Astrocyte (in vitro differentiated cells and primary cell): Measurements from ENCODE around the gene SERPINA5. TPM values are rescaled to one million over a fixed set of nuclear protein-coding genes. Genes with fewer than 3 reads are reported as not detected.
"Not testable (repeated sequence)": the region's sequence is repeated elsewhere in the genome, so short reads cannot be mapped to it uniquely, and the experiment has no call there.

Source experiments
- DNase-seq: peaks from one replicate; pipeline ENCODE4 v3.0.0-alpha.2; 2010; ENCODE audit warnings: low read depth
- FAIRE-seq: peaks from 2 replicates; lab custom pipeline; 2011; peaks lifted over from hg19 to GRCh38; lab: Jason Lieb, UNC
- H2AFZ ChIP-seq: 2 replicates; pipeline ENCODE4 v1.6.0; 2012; ENCODE audit warnings: low read depth, low read length, inconsistent platforms
- H3K27ac ChIP-seq: 2 replicates; pipeline ENCODE4 v1.5.1; 2011; ENCODE audit warnings: low read depth, low read length, inconsistent platforms
- H3K27me3 ChIP-seq: 2 replicates; pipeline ENCODE4 v1.6.0; 2011; ENCODE audit warnings: low read length, inconsistent platforms; ENCODE audit not compliant: insufficient read depth
- H3K36me3 ChIP-seq: 2 replicates; pipeline ENCODE4 v1.5.1; 2011; ENCODE audit warnings: low read length, inconsistent platforms; ENCODE audit not compliant: insufficient read depth
- H3K4me1 ChIP-seq: 2 replicates; pipeline ENCODE4 v1.5.1; 2011; ENCODE audit warnings: low read length, inconsistent platforms; ENCODE audit not compliant: insufficient read depth
- H3K4me2 ChIP-seq: 2 replicates; pipeline ENCODE4 v1.6.0; 2012; ENCODE audit warnings: low read length, inconsistent platforms
- H3K4me3 ChIP-seq: 2 replicates; pipeline ENCODE4 v1.5.1; 2011; ENCODE audit warnings: low read depth, mild to moderate bottlenecking, low read length, inconsistent platforms; ENCODE audit not compliant: insufficient read depth
- H3K79me2 ChIP-seq: 2 replicates; pipeline ENCODE4 v1.6.0; 2012; ENCODE audit warnings: mild to moderate bottlenecking, low read length, inconsistent platforms; ENCODE audit not compliant: insufficient read depth
- H3K9ac ChIP-seq: 2 replicates; pipeline ENCODE4 v1.6.0; 2012; ENCODE audit warnings: mild to moderate bottlenecking, low read length, inconsistent platforms
- H3K9me3 ChIP-seq: 2 replicates; pipeline ENCODE4 v1.5.1; 2012; ENCODE audit warnings: low read depth, mild to moderate bottlenecking, low read length, inconsistent platforms; ENCODE audit not compliant: insufficient read depth
- H4K20me1 ChIP-seq: 2 replicates; pipeline ENCODE4 v1.6.0; 2012; ENCODE audit warnings: low read length, inconsistent platforms; ENCODE audit not compliant: insufficient read depth
- H3K27ac Mint-ChIP-seq: one replicate; pipeline ENCODE4 v1.8.0; 2021; ENCODE audit warnings: mild to moderate bottlenecking, mixed read lengths; ENCODE audit not compliant: unreplicated experiment
- H3K27me3 Mint-ChIP-seq: one replicate; pipeline ENCODE4 v1.8.0; 2021; ENCODE audit warnings: low read depth, mixed read lengths; ENCODE audit not compliant: unreplicated experiment
- H3K36me3 Mint-ChIP-seq: one replicate; pipeline ENCODE4 v1.8.0; 2021; ENCODE audit warnings: low read depth, mixed read lengths; ENCODE audit not compliant: unreplicated experiment
- H3K4me1 Mint-ChIP-seq: one replicate; pipeline ENCODE4 v1.8.0; 2021; ENCODE audit warnings: low read depth, mixed read lengths; ENCODE audit not compliant: unreplicated experiment
- H3K4me3 Mint-ChIP-seq: one replicate; pipeline ENCODE4 v1.8.0; 2021; ENCODE audit warnings: mild to moderate bottlenecking, moderate library complexity, mixed read lengths; ENCODE audit not compliant: unreplicated experiment
- H3K9me3 Mint-ChIP-seq: one replicate; pipeline ENCODE4 v1.8.0; 2021; ENCODE audit warnings: mild to moderate bottlenecking, mixed read lengths; ENCODE audit not compliant: unreplicated experiment
- CTCF ChIP-seq: IDR thresholded peaks from 2 replicates; pipeline ENCODE4 v1.5.1; 2011; ENCODE audit warnings: low read depth, mild to moderate bottlenecking, inconsistent platforms, low read length, moderate library complexity; ENCODE audit not compliant: insufficient read depth
- EZH2 ChIP-seq: IDR thresholded peaks from 2 replicates; pipeline ENCODE4 v1.6.1; 2012; ENCODE audit warnings: mild to moderate bottlenecking, low read length, inconsistent platforms; ENCODE audit not compliant: insufficient read depth
- total RNA-seq: library from RNA; stranded (reverse); gene quantifications from 2 replicates; pipeline ENCODE4 v1.2.1, GENCODE V29; 2021

Gene SERPINA5
- total RNA-seq, 1 donor from 2014 or later, result 0.23 TPM

GRCh38 chr14:94575730-94576585 is 5.3 kb upstream of the SERPINA5 start:
- no peak for TF ChIP-seq CTCF
- TF ChIP-seq EZH2, result no peak
- no peaks in the 10 kb centered on the region for H3K9me3 ChIP-seq
- peaks cover 19% of the 10 kb centered on the region for H3K4me1 ChIP-seq
- FAIRE-seq, result no peak
- H3K4me3 Mint-ChIP-seq, result no peak overlapping the region
- H3K79me2 ChIP-seq, result no peaks in the 10 kb centered on the region
- no peaks in the 10 kb centered on the region for H3K9me3 Mint-ChIP-seq
- no peak overlapping the region for H3K4me3 ChIP-seq
- no peaks in the 10 kb centered on the region for H3K36me3 ChIP-seq
- peak overlapping the region; percentile 10 for H3K27ac Mint-ChIP-seq
- H3K4me1 Mint-ChIP-seq, result no peaks in the 10 kb centered on the region
- DNase-seq, result peak; percentile 94
- peaks cover 17% of the 10 kb centered on the region for H3K27me3 Mint-ChIP-seq
- no peaks in the 10 kb centered on the region for H3K36me3 Mint-ChIP-seq
- no peak overlapping the region for H3K27ac ChIP-seq
- no peaks in the 10 kb centered on the region for H3K27me3 ChIP-seq
- no peaks in the 10 kb centered on the region for H4K20me1 ChIP-seq
- no peak overlapping the region for H3K9ac ChIP-seq
- H2AFZ ChIP-seq, result no peak overlapping the region
- peak overlapping the region; percentile 1 for H3K4me2 ChIP-seq

- H3K36me3 Mint-ChIP-seq, H3K4me1 ChIP-seq, H4K20me1 ChIP-seq, H3K27ac Mint-ChIP-seq, H3K4me2 ChIP-seq, H3K4me1 Mint-ChIP-seq, H3K4me3 ChIP-seq, H3K27me3 ChIP-seq, H3K9me3 ChIP-seq, FAIRE-seq, H3K36me3 ChIP-seq, H3K9ac ChIP-seq, H3K79me2 ChIP-seq, H3K4me3 Mint-ChIP-seq, H3K27ac ChIP-seq, H3K9me3 Mint-ChIP-seq, DNase-seq, H2AFZ ChIP-seq: not testable (repeated sequence)
- peaks cover 17% of the 10 kb centered on the region for H3K27me3 Mint-ChIP-seq
Observed at GRCh38 chr14:94577472-94577871, 3.8 kb upstream of the SERPINA5 start.

GRCh38 chr14:94578712-94579111 is 2.5 kb upstream of the SERPINA5 start:
- no peak for FAIRE-seq
- peaks cover 17% of the 10 kb centered on the region for H3K27me3 Mint-ChIP-seq

More at GRCh38 chr14:94578712-94579111, 2.5 kb upstream of the SERPINA5 start:
- H3K9me3 Mint-ChIP-seq, result peaks cover 7% of the 10 kb centered on the region
- Histone ChIP-seq H3K36me3 (no peaks in the 10 kb centered on the region), H3K79me2 (no peaks in the 10 kb centered on the region), H3K4me2 (no peak overlapping the region), H3K9me3 (no peaks in the 10 kb centered on the region), H3K4me3 (no peak overlapping the region), H3K9ac (no peak overlapping the region), H2AFZ (no peak overlapping the region), H3K27ac (no peak overlapping the region), H3K27me3 (no peaks in the 10 kb centered on the region), H3K4me1 (peaks cover 9% of the 10 kb centered on the region), H4K20me1 (no peaks in the 10 kb centered on the region)
- H3K27ac Mint-ChIP-seq, result no peak overlapping the region
- no peak overlapping the region for H3K4me3 Mint-ChIP-seq
- TF ChIP-seq EZH2 (no peak), CTCF (no peak)
- no peak for DNase-seq
- H3K36me3 Mint-ChIP-seq, result no peaks in the 10 kb centered on the region
- H3K4me1 Mint-ChIP-seq, result no peaks in the 10 kb centered on the region
